Caco-2 (cell line): ENCODE results near the gene LIN37. TPM values are rescaled to one million over a fixed set of nuclear protein-coding genes. Genes with fewer than 3 reads are reported as not detected.

Experiments
- BruUV-seq: library from RNA; stranded (reverse); fragments of 400-500 nt; replicated peaks from 2 replicates; lab custom pipeline; 2021; lab: Mats Ljungman, UMichigan
- CTCF ChIA-PET: fragments of 300-600 bp; sonication (Branson Sonifier 250); formaldehyde crosslinking; loops from one replicate; lab custom pipeline; 2022; ENCODE audit warnings: antibody characterized with exemption; lab: Charles Lee
- POLR2A ChIA-PET: fragments of 300-600 bp; sonication (Branson Sonifier 250); formaldehyde crosslinking; loops from one replicate; lab custom pipeline; 2022; ENCODE audit warnings: antibody characterized with exemption; lab: Charles Lee
- DNase-seq, 2 experiments: peaks; one replicate each; pipeline versions ENCODE4 v3.0.0 to v3.0.0-alpha.2; 2020 to 2022
- H3K27me3 ChIP-seq: replicated peaks from 2 replicates; pipeline ENCODE4 v1.6.0; 2011; ENCODE audit warnings: low read length; ENCODE audit not compliant: control insufficient read depth, insufficient read depth
- H3K36me3 ChIP-seq: 2 replicates; pipeline ENCODE4 v1.5.1; 2011; ENCODE audit warnings: low read length; ENCODE audit not compliant: control insufficient read depth, insufficient read depth
- H3K4me1 ChIP-seq: fragments of 250-450 bp; sonication (Bioruptor Pico); 2 replicates; pipeline ENCODE4 v1.5.1; 2020; ENCODE audit warnings: mild to moderate bottlenecking
- H3K4me3 ChIP-seq: 2 replicates; pipeline ENCODE4 v1.5.1; 2011; ENCODE audit warnings: low read depth, mild to moderate bottlenecking, control low read depth, low read length
- H3K9me3 ChIP-seq: fragments of 250-450 bp; sonication (Bioruptor Pico); 2 replicates; pipeline ENCODE4 v1.5.1; 2020; ENCODE audit warnings: mild to moderate bottlenecking, moderate library complexity
- H3K27ac Mint-ChIP-seq: one replicate; pipeline ENCODE4 v1.8.0; 2022; ENCODE audit warnings: mixed read lengths; ENCODE audit not compliant: unreplicated experiment
- H3K27me3 Mint-ChIP-seq: one replicate; pipeline ENCODE4 v1.8.0; 2022; ENCODE audit warnings: mixed read lengths; ENCODE audit not compliant: insufficient read depth, unreplicated experiment
- H3K36me3 Mint-ChIP-seq: one replicate; pipeline ENCODE4 v1.8.0; 2022; ENCODE audit warnings: mild to moderate bottlenecking, mixed read lengths; ENCODE audit not compliant: insufficient read depth, unreplicated experiment
- H3K4me1 Mint-ChIP-seq: one replicate; pipeline ENCODE4 v1.8.0; 2022; ENCODE audit warnings: low read depth, mixed read lengths; ENCODE audit not compliant: unreplicated experiment
- H3K4me3 Mint-ChIP-seq: one replicate; pipeline ENCODE4 v1.8.0; 2022; ENCODE audit warnings: mild to moderate bottlenecking, moderate library complexity, mixed read lengths; ENCODE audit not compliant: unreplicated experiment
- H3K9me3 Mint-ChIP-seq: one replicate; pipeline ENCODE4 v1.8.0; 2022; ENCODE audit warnings: mixed read lengths; ENCODE audit not compliant: unreplicated experiment
- intact Hi-C: fragments of 100-400 bp; cut with micrococcal nuclease; formaldehyde crosslinking; loops from one replicate; pipeline ENCODE4 v1.10.0; 2022; ENCODE audit not compliant: unreplicated experiment
- total RNA-seq: library from RNA; stranded (reverse); gene quantifications from 2 replicates; pipeline ENCODE4 v1.2.3, GENCODE V29; 2022
- TF ChIP-seq, protein P1 (sequence below), 2 experiments: fragments of 200-600 bp in 1 of 2; IDR thresholded peaks; 1 replicate in 1 of 2; 2 replicates in 1 of 2; pipeline versions ENCODE4 v1.5.1 to v1.8.0; 2011 to 2022; ENCODE audit warnings: antibody characterized with exemption in 1 of 2, control low read depth in 1 of 2, inconsistent platforms in 1 of 2, low read depth in 1 of 2, low read length in 1 of 2, mild to moderate bottlenecking in 1 of 2, moderate library complexity in 1 of 2; ENCODE audit not compliant: insufficient read depth in 1 of 2, severe bottlenecking in 1 of 2, unreplicated experiment in 1 of 2

Gene LIN37
- total RNA-seq, 1 experiment from 2014 or later, result 10.2 TPM

- Mint-ChIP-seq H3K27me3 (peaks cover 3% of the 10 kb centered on the region), H3K9me3 (no peaks in the 10 kb centered on the region), H3K4me1 (peaks cover 11% of the 10 kb centered on the region), H3K4me3 (peak overlapping the region; percentile 3), H3K27ac (no peak overlapping the region), H3K36me3 (peaks cover 18% of the 10 kb centered on the region)
- H3K4me1 ChIP-seq, result no peaks in the 10 kb centered on the region
- H3K27me3 ChIP-seq, result no peaks in the 10 kb centered on the region
- no peaks in the 10 kb centered on the region for H3K9me3 ChIP-seq
- H3K36me3 ChIP-seq, result no peaks in the 10 kb centered on the region; the same call in 1 of the 2 replicates
- peak in 1 of 2 experiments; percentile 26 for DNase-seq
- no TSS peak for BruUV-seq
- TF ChIP-seq, protein P1, sequence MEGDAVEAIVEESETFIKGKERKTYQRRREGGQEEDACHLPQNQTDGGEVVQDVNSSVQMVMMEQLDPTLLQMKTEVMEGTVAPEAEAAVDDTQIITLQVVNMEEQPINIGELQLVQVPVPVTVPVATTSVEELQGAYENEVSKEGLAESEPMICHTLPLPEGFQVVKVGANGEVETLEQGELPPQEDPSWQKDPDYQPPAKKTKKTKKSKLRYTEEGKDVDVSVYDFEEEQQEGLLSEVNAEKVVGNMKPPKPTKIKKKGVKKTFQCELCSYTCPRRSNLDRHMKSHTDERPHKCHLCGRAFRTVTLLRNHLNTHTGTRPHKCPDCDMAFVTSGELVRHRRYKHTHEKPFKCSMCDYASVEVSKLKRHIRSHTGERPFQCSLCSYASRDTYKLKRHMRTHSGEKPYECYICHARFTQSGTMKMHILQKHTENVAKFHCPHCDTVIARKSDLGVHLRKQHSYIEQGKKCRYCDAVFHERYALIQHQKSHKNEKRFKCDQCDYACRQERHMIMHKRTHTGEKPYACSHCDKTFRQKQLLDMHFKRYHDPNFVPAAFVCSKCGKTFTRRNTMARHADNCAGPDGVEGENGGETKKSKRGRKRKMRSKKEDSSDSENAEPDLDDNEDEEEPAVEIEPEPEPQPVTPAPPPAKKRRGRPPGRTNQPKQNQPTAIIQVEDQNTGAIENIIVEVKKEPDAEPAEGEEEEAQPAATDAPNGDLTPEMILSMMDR (IDR thresholded peaks at IDR 0.05; ENCODE audit: insufficient read depth in 1 of 2, low read depth in 1 of 2, low read length in 1 of 2, severe bottlenecking in 1 of 2, unreplicated experiment in 1 of 2), result no peak
- ChIA-PET CTCF (interaction anchor here (0.6 kb wide), 1 partner anchor 7 kb away, joined by 3 read pairs; no protein-coding TSS in a partner anchor), POLR2A (no interaction called here)
- H3K4me3 ChIP-seq, result no peak overlapping the region
- intact Hi-C loops, result no loop called here
Measured at GRCh38 chr19:35777086-35777841, 28.9 kb downstream of the LIN37 start.

- Mint-ChIP-seq H3K4me3 (peak overlapping the region; percentile 3), H3K36me3 (peaks cover 18% of the 10 kb centered on the region), H3K4me1 (peaks cover 12% of the 10 kb centered on the region), H3K27ac (no peak overlapping the region), H3K27me3 (peaks cover 3% of the 10 kb centered on the region), H3K9me3 (no peaks in the 10 kb centered on the region)
- Histone ChIP-seq H3K9me3 (no peaks in the 10 kb centered on the region), H3K36me3 (no peaks in the 10 kb centered on the region; the same call in 1 of the 2 replicates), H3K4me3 (no peak overlapping the region), H3K27me3 (no peaks in the 10 kb centered on the region), H3K4me1 (no peaks in the 10 kb centered on the region)
- intact Hi-C loops, result no loop called here
- ChIA-PET POLR2A (no interaction called here), CTCF (no interaction called here)
- BruUV-seq, result no TSS peak
- no peak for DNase-seq
- TF ChIP-seq, protein P1 (IDR thresholded peaks at IDR 0.05; ENCODE audit: insufficient read depth in 1 of 2, low read depth in 1 of 2, low read length in 1 of 2, severe bottlenecking in 1 of 2, unreplicated experiment in 1 of 2), result no peak
Measured at GRCh38 chr19:35777961-35778360, 29.6 kb downstream of the LIN37 start.

DNA sequence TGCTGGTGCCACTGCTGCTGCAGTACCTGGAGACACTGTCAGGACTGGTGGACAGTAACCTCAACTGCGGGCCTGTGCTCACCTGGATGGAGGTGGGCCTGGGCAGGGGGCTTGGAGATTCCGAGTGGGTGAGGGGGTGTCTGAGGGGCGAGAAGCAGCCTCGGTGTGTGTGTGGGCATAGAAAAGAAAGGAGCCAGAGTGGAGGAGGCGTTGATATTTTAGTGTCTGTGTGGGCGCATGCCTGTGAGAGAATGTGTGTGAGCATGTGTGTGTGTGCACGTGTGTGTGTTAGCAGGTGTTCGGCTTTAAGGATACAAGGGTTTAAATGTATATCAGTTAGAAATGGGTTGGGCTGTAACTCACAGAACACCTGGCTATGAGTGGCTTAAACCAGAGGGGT, 30.7 kb downstream of the LIN37 start:
- Mint-ChIP-seq H3K9me3 (no peaks in the 10 kb centered on the region), H3K4me1 (peaks cover 17% of the 10 kb centered on the region), H3K4me3 (no peak overlapping the region), H3K36me3 (peaks cover 18% of the 10 kb centered on the region), H3K27me3 (peaks cover 3% of the 10 kb centered on the region), H3K27ac (no peak overlapping the region)
- H3K4me1 ChIP-seq, result no peaks in the 10 kb centered on the region
- ChIA-PET CTCF (no interaction called here), POLR2A (no interaction called here)
- no peaks in the 10 kb centered on the region for H3K27me3 ChIP-seq
- H3K36me3 ChIP-seq, result no peaks in the 10 kb centered on the region; the same call in 1 of the 2 replicates
- H3K9me3 ChIP-seq, result no peaks in the 10 kb centered on the region
- DNase-seq, result no peak
- TF ChIP-seq, protein P1 (IDR thresholded peaks at IDR 0.05; ENCODE audit: insufficient read depth in 1 of 2, low read depth in 1 of 2, low read length in 1 of 2, severe bottlenecking in 1 of 2, unreplicated experiment in 1 of 2), result no peak
- no TSS peak for BruUV-seq
- intact Hi-C loops, result no loop called here
- H3K4me3 ChIP-seq, result no peak overlapping the region
